DND-41 (cell line): ENCODE measurements around the gene THSD1.

Experiments
- CTCF ChIP-seq: IDR thresholded peaks from 2 replicates; pipeline ENCODE4 v1.5.1; 2012; ENCODE audit warnings: borderline replicate concordance, low read length, moderate library complexity, mild to moderate bottlenecking; ENCODE audit not compliant: poor library complexity, severe bottlenecking; ENCODE audit errors: extremely low read depth
- EZH2 ChIP-seq: IDR thresholded peaks from 3 replicates; pipeline ENCODE4 v1.6.1; 2012; ENCODE audit warnings: borderline replicate concordance, low read depth, mild to moderate bottlenecking, moderate library complexity, low read length, inconsistent platforms; ENCODE audit not compliant: severe bottlenecking

- no peak for TF ChIP-seq CTCF
- no peak for TF ChIP-seq EZH2
Measured at GRCh38 chr13:52451135-52451804, 45.3 kb upstream of the THSD1 start.
